ENCODE measurements around the gene MTNR1A. TPM values are rescaled to one million over a fixed set of nuclear protein-coding genes. Genes with fewer than 3 reads are reported as not detected.

The MTNR1A gene
- total and polyA plus RNA-seq, 9 of the 15 experiments (the other 6 are each of a cell fraction or from before 2014, with no cell fraction given), result 0.09 to 0.12 (median 0.10) TPM; not detected in 5

- TF ChIP-seq FOSL1 (tag; conservative IDR thresholded peaks at IDR 0.05) (no peak), SMAD3 (CRISPR knock-in tag; conservative IDR thresholded peaks at IDR 0.05) (no peak; the same call in 1 of the 2 replicates), PPARD (CRISPR knock-in tag; IDR thresholded peaks at IDR 0.05) (no peak), CREB3 (tag; conservative IDR thresholded peaks at IDR 0.05; ENCODE audit: low read depth) (no peak; the same call in 1 of the 2 replicates), NFIX (CRISPR knock-in tag; IDR thresholded peaks at IDR 0.05; ENCODE audit: low read depth) (no peak), UBTF (IDR thresholded peaks at IDR 0.05; ENCODE audit: borderline replicate concordance in 1 of 2, low read depth in 2 of 2, low read length in 2 of 2) (no peak), HNRNPH1 (optimal IDR thresholded peaks at IDR 0.05; ENCODE audit: low read depth, low read length) (no peak), HOMEZ (CRISPR knock-in tag; IDR thresholded peaks at IDR 0.05) (no peak), RBM25 (IDR thresholded peaks at IDR 0.05; ENCODE audit: low read depth, low read length, severe bottlenecking) (no peak), MITF (IDR thresholded peaks at IDR 0.05) (no peak), PRDM10 (IDR thresholded peaks at IDR 0.05; ENCODE audit: partially characterized antibody) (peak; percentile 84), TRIM28 (IDR thresholded peaks at IDR 0.05) (peak; percentile 22; the same call in 1 of the 2 replicates), SRSF7 (optimal IDR thresholded peaks at IDR 0.05; ENCODE audit: low read depth, low read length) (no peak), ZNF785 (CRISPR knock-in tag; IDR thresholded peaks at IDR 0.05) (no peak), NCOR1 (IDR thresholded peaks at IDR 0.05) (peak; percentile 70), MTA1 (IDR thresholded peaks at IDR 0.05; ENCODE audit: borderline replicate concordance) (no peak), CAMTA2 (CRISPR knock-in tag; conservative IDR thresholded peaks at IDR 0.05) (no peak)
These were observed 17.4 kb downstream of the MTNR1A start (continued) for GRCh38 chr4:186537843-186538521.
